HTR-8/SVneo (cell line): ENCODE results near the gene POLA1.
A peak's percentile ranks its signal among the peaks of the same experiment; 100 is the strongest.

Source experiments
- DNase-seq: peaks from one replicate; pipeline ENCODE4 v3.0.0; 2011; ENCODE audit warnings: low spot score, mixed read lengths; ENCODE audit not compliant: insufficient read length
- FAIRE-seq: peaks from 2 replicates; lab custom pipeline; 2011; peaks lifted over from hg19 to GRCh38; lab: Jason Lieb, UNC

POLA1 gene

GRCh38 chrX:24682739-24683432 lies 10.8 kb upstream of the POLA1 start:
- DNase-seq (no peak), FAIRE-seq (peak; percentile 60)

- no peak for DNase-seq
- FAIRE-seq: no peak
Measured at GRCh38 chrX:24684048-24684447, 9.7 kb upstream of the POLA1 start.

GRCh38 chrX:24692305-24692704 lies 1.4 kb upstream of the POLA1 start:
- DNase-seq (no peak), FAIRE-seq (no peak)

GRCh38 chrX:24694825-24695224 lies 1.1 kb downstream of the POLA1 start:
- DNase-seq: no peak
- FAIRE-seq: no peak

GRCh38 chrX:24696294-24696693 lies 2.6 kb downstream of the POLA1 start:
- DNase-seq: no peak
- FAIRE-seq: no peak

GRCh38 chrX:24702362-24703184 lies 8.9 kb downstream of the POLA1 start:
- FAIRE-seq (no peak), DNase-seq (no peak)

GRCh38 chrX:24703185-24703494 lies 9.4 kb downstream of the POLA1 start:
- DNase-seq (no peak), FAIRE-seq (no peak)

GRCh38 chrX:24718771-24719170 lies 25.1 kb downstream of the POLA1 start:
- DNase-seq (no peak), FAIRE-seq (no peak)

GRCh38 chrX:24720036-24720435 lies 26.3 kb downstream of the POLA1 start:
- no peak for DNase-seq
- no peak for FAIRE-seq

GRCh38 chrX:24728530-24728929 lies 34.8 kb downstream of the POLA1 start:
- FAIRE-seq (no peak), DNase-seq (no peak)

- DNase-seq (no peak), FAIRE-seq (no peak)
Measured at GRCh38 chrX:24732766-24733500, 39.2 kb downstream of the POLA1 start.

- DNase-seq (no peak), FAIRE-seq (no peak)
Measured at GRCh38 chrX:24741330-24741729, 47.6 kb downstream of the POLA1 start.

GRCh38 chrX:24748196-24748595 lies 54.5 kb downstream of the POLA1 start:
- DNase-seq (no peak), FAIRE-seq (no peak)

GRCh38 chrX:24759786-24760185 lies 66.1 kb downstream of the POLA1 start:
- no peak for DNase-seq
- FAIRE-seq: no peak

- DNase-seq (no peak), FAIRE-seq (no peak)
Measured at GRCh38 chrX:24760363-24761000, 66.8 kb downstream of the POLA1 start.

- DNase-seq (no peak), FAIRE-seq (no peak)
Measured at GRCh38 chrX:24761306-24761705, 67.6 kb downstream of the POLA1 start.

- FAIRE-seq (no peak), DNase-seq (no peak)
Measured at GRCh38 chrX:24763989-24764388, 70.3 kb downstream of the POLA1 start.

GRCh38 chrX:24767557-24767956 lies 73.8 kb downstream of the POLA1 start:
- DNase-seq (no peak), FAIRE-seq (no peak)

GRCh38 chrX:24768556-24768955 lies 74.8 kb downstream of the POLA1 start:
- DNase-seq: no peak
- FAIRE-seq: no peak

GRCh38 chrX:24774650-24775049 lies 80.9 kb downstream of the POLA1 start:
- DNase-seq (no peak), FAIRE-seq (no peak)

- FAIRE-seq: peak; percentile 70
- no peak for DNase-seq
Measured at GRCh38 chrX:24775891-24776290, 82.2 kb downstream of the POLA1 start.
